Skeletal muscle satellite cell (primary cell): ENCODE data around the gene SLC22A2.

Experiments used
- H3K27me3 ChIP-seq: 2 replicates; pipeline ENCODE4 v1.7.0; 2013; ENCODE audit warnings: low read length; ENCODE audit not compliant: control insufficient read depth, insufficient read depth
- H3K36me3 ChIP-seq: 2 replicates; pipeline ENCODE4 v1.7.0; 2013; ENCODE audit warnings: mild to moderate bottlenecking, control low read depth, low read length; ENCODE audit not compliant: insufficient read depth
- H3K4me1 ChIP-seq: 2 replicates; pipeline ENCODE4 v1.7.0; 2013; ENCODE audit warnings: low read length; ENCODE audit not compliant: control insufficient read depth, insufficient read depth
- H3K4me2 ChIP-seq: 2 replicates; pipeline ENCODE4 v1.7.0; 2013; ENCODE audit warnings: mild to moderate bottlenecking, low read length
- H3K4me3 ChIP-seq: 2 replicates; pipeline ENCODE4 v1.7.0; 2013; ENCODE audit warnings: low read length
- H3K9ac ChIP-seq: 2 replicates; pipeline ENCODE4 v1.7.0; 2013; ENCODE audit warnings: mild to moderate bottlenecking, low read depth, low read length, moderate library complexity
- H3K9me3 ChIP-seq: replicated peaks from 2 replicates; pipeline ENCODE4 v1.7.0; 2013; ENCODE audit warnings: mild to moderate bottlenecking, control low read depth, low read length

The SLC22A2 gene

GRCh38 chr6:160202411-160202810, 56.2 kb downstream of the SLC22A2 start:
- H3K36me3 ChIP-seq = no peaks in the 10 kb centered on the region
- no peaks in the 10 kb centered on the region for H3K9me3 ChIP-seq
- H3K9ac ChIP-seq = no peak overlapping the region
- no peak overlapping the region for H3K4me3 ChIP-seq
- no peak overlapping the region for H3K4me2 ChIP-seq
- no peaks in the 10 kb centered on the region for H3K27me3 ChIP-seq
- no peaks in the 10 kb centered on the region for H3K4me1 ChIP-seq

- Histone ChIP-seq H3K27me3 (no peaks in the 10 kb centered on the region), H3K36me3 (no peaks in the 10 kb centered on the region), H3K4me1 (no peaks in the 10 kb centered on the region), H3K4me3 (no peak overlapping the region), H3K9me3 (no peaks in the 10 kb centered on the region), H3K9ac (no peak overlapping the region), H3K4me2 (no peak overlapping the region)
Measured at GRCh38 chr6:160201061-160201460, 57.6 kb downstream of the SLC22A2 start.

DNA sequence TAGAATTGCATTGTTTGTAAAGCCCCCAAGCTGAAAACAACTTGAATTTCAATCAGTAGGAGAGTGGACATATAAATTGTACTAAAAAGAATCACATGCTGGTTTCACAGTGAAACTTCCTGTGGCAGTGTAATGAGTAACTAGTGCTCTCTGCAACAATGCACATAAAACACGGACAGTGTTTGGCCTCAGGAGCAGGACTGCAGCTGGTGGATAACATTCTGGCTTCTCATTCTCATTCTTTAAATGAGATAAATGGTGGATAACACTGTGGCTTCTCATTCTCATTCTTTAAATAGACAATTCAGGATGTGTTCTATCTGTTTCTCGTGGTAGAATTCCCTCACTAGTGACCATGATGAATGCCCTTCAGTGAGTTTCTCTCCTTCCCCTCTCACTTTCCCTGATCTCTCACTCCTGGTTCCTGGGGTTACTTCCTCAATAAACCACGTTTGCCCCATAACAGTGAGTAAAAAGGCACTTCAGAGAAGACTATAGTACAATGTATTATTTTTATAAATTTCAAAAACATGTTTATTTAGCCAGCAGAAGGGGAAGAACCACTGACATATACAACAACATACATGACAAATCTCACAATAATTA, 59.9 kb downstream of the SLC22A2 start:
- no peak overlapping the region for H3K4me3 ChIP-seq
- no peak overlapping the region for H3K9ac ChIP-seq
- no peak overlapping the region for H3K4me2 ChIP-seq
- no peaks in the 10 kb centered on the region for H3K36me3 ChIP-seq
- H3K9me3 ChIP-seq = no peaks in the 10 kb centered on the region
- no peaks in the 10 kb centered on the region for H3K4me1 ChIP-seq
- no peaks in the 10 kb centered on the region for H3K27me3 ChIP-seq

GRCh38 chr6:160197662-160198061, 61.0 kb downstream of the SLC22A2 start:
- Histone ChIP-seq H3K9ac (no peak overlapping the region), H3K9me3 (no peaks in the 10 kb centered on the region), H3K27me3 (no peaks in the 10 kb centered on the region), H3K36me3 (no peaks in the 10 kb centered on the region), H3K4me2 (no peak overlapping the region), H3K4me3 (no peak overlapping the region), H3K4me1 (no peaks in the 10 kb centered on the region)

- no peak overlapping the region for H3K4me2 ChIP-seq
- H3K4me1 ChIP-seq = no peaks in the 10 kb centered on the region
- H3K36me3 ChIP-seq = no peaks in the 10 kb centered on the region
- no peaks in the 10 kb centered on the region for H3K27me3 ChIP-seq
- no peak overlapping the region for H3K4me3 ChIP-seq
- no peaks in the 10 kb centered on the region for H3K9me3 ChIP-seq
- H3K9ac ChIP-seq = no peak overlapping the region
Measured at GRCh38 chr6:160194808-160195207, 63.8 kb downstream of the SLC22A2 start.

GRCh38 chr6:160192840-160193239, 65.8 kb downstream of the SLC22A2 start:
- H3K36me3 ChIP-seq = no peaks in the 10 kb centered on the region
- no peak overlapping the region for H3K4me2 ChIP-seq
- no peaks in the 10 kb centered on the region for H3K9me3 ChIP-seq
- peaks cover 4% of the 10 kb centered on the region for H3K4me1 ChIP-seq
- H3K4me3 ChIP-seq = no peak overlapping the region
- no peak overlapping the region for H3K9ac ChIP-seq
- H3K27me3 ChIP-seq = no peaks in the 10 kb centered on the region

GRCh38 chr6:160190973-160191372, 67.6 kb downstream of the SLC22A2 start:
- Histone ChIP-seq H3K9ac (no peak overlapping the region), H3K4me1 (peaks cover 4% of the 10 kb centered on the region), H3K36me3 (no peaks in the 10 kb centered on the region), H3K4me3 (no peak overlapping the region), H3K4me2 (no peak overlapping the region), H3K9me3 (no peaks in the 10 kb centered on the region), H3K27me3 (no peaks in the 10 kb centered on the region)

- Histone ChIP-seq H3K4me3 (no peak overlapping the region), H3K27me3 (no peaks in the 10 kb centered on the region), H3K9me3 (no peaks in the 10 kb centered on the region), H3K4me1 (peaks cover 4% of the 10 kb centered on the region), H3K9ac (no peak overlapping the region), H3K4me2 (no peak overlapping the region), H3K36me3 (no peaks in the 10 kb centered on the region)
Measured at GRCh38 chr6:160190081-160190480, 68.5 kb downstream of the SLC22A2 start.

GRCh38 chr6:160188773-160189172, 69.8 kb downstream of the SLC22A2 start:
- H3K9me3 ChIP-seq = no peaks in the 10 kb centered on the region

GRCh38 chr6:160180706-160181105, 77.9 kb downstream of the SLC22A2 start:
- Histone ChIP-seq H3K36me3 (no peaks in the 10 kb centered on the region), H3K9me3 (no peaks in the 10 kb centered on the region), H3K4me1 (no peaks in the 10 kb centered on the region), H3K4me2 (no peak overlapping the region), H3K9ac (no peak overlapping the region), H3K27me3 (no peaks in the 10 kb centered on the region), H3K4me3 (no peak overlapping the region)

More at GRCh38 chr6:160188773-160189172, 69.8 kb downstream of the SLC22A2 start:
- Histone ChIP-seq H3K9ac (no peak overlapping the region), H3K4me3 (no peak overlapping the region), H3K4me2 (no peak overlapping the region), H3K36me3 (no peaks in the 10 kb centered on the region), H3K4me1 (peaks cover 4% of the 10 kb centered on the region), H3K27me3 (no peaks in the 10 kb centered on the region)

DNA sequence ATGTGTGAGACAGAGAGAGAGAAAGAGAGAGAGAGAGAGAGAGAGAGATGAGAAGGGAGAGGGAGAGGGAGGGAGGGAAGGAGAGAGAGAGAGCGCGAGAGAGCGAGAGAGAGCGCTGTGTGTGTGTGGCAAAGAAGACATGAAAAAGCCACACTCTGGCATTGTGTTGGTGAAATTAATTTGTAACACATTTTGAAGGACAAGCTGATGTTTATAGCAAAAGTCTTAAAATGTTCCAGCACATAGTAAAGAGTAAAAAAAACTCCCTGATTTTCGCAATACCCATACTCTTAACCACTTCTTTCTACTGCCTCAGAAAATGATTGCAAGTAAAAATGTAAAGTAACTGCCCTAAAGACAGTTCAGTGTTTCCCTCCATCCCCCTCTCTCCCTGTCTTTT, 80.3 kb downstream of the SLC22A2 start:
- Histone ChIP-seq H3K4me1 (no peaks in the 10 kb centered on the region), H3K9me3 (no peaks in the 10 kb centered on the region), H3K4me2 (no peak overlapping the region), H3K4me3 (no peak overlapping the region), H3K9ac (no peak overlapping the region), H3K36me3 (no peaks in the 10 kb centered on the region), H3K27me3 (no peaks in the 10 kb centered on the region)

DNA sequence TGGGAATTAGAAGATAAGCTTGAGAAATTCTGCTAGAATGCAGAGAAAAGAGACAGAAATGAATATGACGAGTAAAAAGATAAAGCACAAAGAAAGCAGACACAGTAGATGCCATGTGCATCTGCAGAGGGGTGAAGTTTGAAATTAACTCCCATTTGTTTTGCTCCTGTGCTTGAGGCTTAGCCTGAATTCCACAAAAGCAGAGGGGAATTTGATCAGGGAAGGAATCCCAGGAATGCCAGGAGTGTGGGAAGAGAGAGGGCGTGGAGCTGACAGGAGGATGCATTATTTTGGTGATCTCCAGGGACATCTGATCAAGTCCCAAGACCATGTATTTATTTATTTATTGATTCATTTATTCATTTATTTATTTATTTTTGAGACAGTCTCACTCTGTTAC, 81.4 kb downstream of the SLC22A2 start:
- Histone ChIP-seq H3K4me2 (no peak overlapping the region), H3K36me3 (no peaks in the 10 kb centered on the region), H3K27me3 (no peaks in the 10 kb centered on the region), H3K4me1 (no peaks in the 10 kb centered on the region), H3K9me3 (no peaks in the 10 kb centered on the region), H3K4me3 (no peak overlapping the region), H3K9ac (no peak overlapping the region)
